NB4 (cell line): ENCODE measurements around the gene JAKMIP3.

ENCODE experiments used
- TF ChIP-seq, protein P1 (sequence below): IDR thresholded peaks from 2 replicates; pipeline ENCODE4 v1.6.1; 2011; ENCODE audit warnings: low read depth, low read length
- TF ChIP-seq, protein P2 (sequence below): IDR thresholded peaks from one replicate; pipeline ENCODE4 v1.5.1; 2012; ENCODE audit warnings: low read depth, low read length

DNA sequence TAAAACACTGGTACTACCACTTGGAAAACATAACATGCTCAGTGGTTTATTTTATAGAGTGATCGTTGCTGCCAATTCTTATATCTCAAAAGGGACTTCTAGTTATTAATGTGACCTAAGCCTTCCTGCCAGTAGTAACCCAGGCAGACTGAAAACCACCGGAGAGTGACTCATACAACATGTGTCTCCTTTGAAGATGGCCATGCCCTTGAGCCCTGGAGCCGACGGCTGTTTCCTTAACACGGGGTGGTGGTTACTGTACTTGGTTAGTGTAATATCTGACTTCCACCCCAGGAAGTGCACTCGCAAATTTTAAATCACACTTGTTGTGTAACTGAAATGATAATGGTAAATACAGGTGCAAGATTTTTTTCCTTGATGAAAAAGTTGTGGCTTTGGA is 30.5 kb downstream of the JAKMIP3 start:
- TF ChIP-seq, protein P1, sequence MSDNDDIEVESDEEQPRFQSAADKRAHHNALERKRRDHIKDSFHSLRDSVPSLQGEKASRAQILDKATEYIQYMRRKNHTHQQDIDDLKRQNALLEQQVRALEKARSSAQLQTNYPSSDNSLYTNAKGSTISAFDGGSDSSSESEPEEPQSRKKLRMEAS: peak; percentile 89
- TF ChIP-seq, protein P2, sequence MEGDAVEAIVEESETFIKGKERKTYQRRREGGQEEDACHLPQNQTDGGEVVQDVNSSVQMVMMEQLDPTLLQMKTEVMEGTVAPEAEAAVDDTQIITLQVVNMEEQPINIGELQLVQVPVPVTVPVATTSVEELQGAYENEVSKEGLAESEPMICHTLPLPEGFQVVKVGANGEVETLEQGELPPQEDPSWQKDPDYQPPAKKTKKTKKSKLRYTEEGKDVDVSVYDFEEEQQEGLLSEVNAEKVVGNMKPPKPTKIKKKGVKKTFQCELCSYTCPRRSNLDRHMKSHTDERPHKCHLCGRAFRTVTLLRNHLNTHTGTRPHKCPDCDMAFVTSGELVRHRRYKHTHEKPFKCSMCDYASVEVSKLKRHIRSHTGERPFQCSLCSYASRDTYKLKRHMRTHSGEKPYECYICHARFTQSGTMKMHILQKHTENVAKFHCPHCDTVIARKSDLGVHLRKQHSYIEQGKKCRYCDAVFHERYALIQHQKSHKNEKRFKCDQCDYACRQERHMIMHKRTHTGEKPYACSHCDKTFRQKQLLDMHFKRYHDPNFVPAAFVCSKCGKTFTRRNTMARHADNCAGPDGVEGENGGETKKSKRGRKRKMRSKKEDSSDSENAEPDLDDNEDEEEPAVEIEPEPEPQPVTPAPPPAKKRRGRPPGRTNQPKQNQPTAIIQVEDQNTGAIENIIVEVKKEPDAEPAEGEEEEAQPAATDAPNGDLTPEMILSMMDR: no peak
